HG03064 (cell line): Measurements from ENCODE around the gene PRCC.
A peak's percentile ranks its signal among the peaks of the same experiment; 100 is the strongest.
"Not testable (repeated sequence)": the region's sequence is repeated elsewhere in the genome, so short reads cannot be mapped to it uniquely, and the experiment has no call there.

ENCODE experiments used
- ATAC-seq: cut with Tn5 transposase; IDR thresholded peaks from one replicate; pipeline ENCODE4 v1.9.1; 2021; ENCODE audit warnings: low read depth; ENCODE audit not compliant: unreplicated experiment

The PRCC gene

DNA sequence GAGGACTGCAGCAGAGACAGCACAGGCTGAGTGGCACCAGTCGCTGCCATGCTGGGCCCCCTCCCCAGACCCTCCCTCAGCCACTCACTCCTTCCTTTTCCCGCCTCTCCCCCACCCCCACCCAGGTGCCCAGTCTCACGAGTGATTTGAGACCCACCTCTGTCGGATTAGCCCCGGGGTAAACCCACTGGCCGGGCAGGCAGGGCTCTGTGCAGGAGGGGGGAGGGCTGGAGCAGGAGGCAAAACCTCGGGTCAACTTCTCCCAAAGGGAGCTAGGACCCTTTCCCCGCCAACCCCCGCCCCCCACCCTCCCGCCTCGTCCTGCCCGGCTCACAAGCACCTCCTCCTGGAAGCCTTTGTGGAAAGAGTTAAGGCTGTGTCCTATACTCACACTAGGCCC, 23.0 kb upstream of the PRCC start:
- ATAC-seq: no peak

DNA sequence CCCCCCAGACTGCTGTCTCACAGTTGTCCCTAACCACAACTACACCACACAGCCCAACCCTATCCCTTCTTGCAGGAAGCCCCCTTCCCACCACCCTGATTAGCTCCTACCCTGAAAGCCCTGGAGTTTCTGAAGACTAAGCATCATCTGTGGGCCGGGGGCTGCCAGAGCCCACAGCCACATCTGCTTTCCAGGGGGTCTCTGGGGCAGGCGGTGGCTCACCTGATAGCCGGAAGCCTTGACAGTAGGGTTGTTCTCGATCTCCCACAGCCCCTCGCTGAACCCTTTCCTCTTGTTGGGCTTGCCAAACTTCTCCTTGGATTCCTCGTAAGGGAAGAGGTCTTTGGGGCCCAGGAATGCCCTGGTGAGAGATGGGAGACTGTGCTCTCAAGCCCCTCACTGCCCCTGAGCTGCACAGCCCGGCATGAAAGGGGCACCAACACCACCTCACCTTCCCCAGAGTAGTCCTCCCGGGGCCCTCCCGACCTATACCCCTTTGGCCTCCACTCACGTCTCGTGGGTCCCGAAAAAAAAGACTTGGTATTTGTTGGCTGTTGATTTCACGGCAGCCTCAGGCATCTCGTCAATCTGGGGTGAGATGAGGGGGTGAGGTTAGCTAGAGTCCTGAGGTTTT, 22.4 kb upstream of the PRCC start:
- ATAC-seq: no peak

DNA sequence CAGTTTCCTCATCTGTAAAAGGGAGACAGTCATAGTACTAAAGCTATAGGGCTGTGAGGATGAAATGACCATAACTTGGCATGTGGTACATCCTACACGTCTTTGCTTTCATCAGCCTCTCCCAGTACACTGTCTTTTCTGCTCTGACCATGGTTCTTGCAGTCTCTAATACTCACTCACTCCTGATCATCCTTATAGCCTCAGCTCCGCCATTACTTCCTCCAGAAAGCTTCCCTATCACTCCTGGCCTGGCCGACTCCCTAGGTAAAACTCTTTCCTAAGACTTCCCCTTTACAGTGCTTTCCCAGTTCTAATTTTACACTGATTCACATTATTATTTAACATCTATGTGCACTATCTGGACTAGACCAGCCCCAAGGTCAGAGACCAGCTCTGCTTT, 21.5 kb upstream of the PRCC start:
- ATAC-seq: no peak

DNA sequence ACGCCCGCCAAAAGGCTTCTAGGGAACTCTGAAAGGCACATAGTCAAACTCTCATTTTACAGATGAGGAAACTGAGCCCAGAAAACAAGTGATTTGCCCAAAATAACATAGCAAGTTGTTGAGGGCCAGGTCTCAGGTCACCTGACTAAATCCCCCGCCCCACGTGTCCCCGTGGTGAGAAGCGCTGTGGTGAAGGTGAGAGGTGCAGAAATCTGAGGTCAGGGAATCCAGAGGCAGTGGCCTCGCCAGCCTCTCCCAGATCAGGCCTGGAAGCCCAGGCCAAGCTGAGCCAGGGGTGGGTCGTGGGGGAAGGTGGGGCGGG, 21.0 kb upstream of the PRCC start:
- no peak for ATAC-seq

DNA sequence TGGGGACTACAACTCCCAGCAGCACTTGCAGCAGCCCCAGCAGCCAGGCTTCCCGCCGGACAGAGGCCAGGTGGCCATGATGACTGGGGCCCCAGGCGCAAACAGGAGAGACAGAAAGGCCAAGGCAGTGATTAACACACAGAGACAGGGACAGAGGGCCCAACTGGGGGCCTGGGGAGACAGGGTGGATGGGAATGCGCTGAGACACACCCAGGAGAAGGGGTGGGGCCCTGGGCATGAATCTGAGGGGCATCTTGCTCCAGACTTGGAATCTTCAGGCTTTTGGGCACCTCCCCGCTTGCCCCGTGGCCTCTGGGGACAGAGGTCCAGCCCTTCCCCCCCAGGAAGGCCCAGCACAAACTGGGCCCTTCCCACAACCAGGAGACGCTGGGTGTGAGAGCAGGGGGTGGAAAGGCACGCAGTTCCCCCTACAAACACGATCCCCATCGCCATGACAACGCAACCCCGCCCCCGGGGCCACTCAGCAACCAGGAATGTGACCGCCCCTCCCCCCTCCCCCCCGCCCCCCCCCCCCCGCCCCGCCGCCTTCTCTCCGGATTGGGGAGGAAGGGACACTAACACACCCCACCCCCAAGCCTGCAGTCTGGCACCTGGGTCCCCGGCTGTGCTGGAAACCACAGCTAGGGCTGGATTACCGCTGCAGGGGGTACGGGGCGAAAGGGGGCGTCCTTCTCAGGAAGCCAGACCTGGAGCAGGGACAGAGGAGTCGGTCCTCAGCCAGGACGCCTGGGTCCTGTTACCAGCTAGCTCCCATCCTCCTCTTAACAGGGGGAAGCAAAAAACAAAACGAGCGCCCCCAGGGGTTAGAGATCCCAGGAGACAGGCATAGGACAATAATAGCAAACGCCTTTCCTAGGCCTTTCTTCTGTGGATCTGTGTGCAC, 20.4 kb upstream of the PRCC start:
- no peak for ATAC-seq

DNA sequence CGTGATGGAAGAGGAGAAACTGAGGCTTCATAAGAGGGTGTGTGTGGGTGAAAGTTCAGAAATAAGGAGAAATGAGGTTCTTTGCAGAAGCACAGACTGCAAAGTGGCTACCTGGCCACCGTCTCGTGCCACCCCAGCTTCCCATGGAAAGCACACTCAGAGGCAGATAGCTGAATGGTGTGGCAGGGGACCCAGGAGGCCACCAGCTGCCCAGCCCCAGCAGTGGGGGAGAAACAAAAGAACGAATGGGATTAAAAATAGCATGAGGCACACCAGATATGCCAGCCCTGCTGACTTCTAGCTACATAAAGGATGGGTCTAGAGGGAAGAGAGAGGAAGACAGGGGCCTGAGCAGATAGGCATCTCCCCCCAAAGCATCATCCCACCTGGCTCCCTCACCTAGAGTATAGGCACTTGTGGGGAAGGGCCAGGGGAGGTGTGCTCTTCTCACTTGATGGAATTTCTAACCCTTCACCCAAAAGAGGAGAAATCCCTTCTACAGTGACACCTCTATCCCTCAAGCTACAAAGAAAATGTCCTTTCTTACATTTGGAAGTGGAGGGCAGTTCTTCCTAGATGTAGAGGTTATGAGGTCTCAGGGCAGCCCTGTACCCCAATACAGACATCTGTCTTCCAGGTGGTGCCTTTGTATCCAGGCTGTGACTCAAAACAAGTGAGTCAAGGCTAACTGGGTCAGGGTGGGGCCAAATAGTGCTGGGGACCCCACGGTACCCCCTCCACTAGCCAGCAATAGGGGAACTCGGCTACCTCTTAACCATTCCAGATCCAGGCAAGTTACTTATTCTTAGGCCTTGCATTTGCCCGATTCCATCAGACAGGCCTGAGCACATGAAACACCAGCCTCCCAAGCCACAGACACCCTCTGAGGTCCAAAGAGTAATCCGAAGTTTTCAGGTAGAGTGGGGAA, 19.3 kb upstream of the PRCC start:
- ATAC-seq: no peak

DNA sequence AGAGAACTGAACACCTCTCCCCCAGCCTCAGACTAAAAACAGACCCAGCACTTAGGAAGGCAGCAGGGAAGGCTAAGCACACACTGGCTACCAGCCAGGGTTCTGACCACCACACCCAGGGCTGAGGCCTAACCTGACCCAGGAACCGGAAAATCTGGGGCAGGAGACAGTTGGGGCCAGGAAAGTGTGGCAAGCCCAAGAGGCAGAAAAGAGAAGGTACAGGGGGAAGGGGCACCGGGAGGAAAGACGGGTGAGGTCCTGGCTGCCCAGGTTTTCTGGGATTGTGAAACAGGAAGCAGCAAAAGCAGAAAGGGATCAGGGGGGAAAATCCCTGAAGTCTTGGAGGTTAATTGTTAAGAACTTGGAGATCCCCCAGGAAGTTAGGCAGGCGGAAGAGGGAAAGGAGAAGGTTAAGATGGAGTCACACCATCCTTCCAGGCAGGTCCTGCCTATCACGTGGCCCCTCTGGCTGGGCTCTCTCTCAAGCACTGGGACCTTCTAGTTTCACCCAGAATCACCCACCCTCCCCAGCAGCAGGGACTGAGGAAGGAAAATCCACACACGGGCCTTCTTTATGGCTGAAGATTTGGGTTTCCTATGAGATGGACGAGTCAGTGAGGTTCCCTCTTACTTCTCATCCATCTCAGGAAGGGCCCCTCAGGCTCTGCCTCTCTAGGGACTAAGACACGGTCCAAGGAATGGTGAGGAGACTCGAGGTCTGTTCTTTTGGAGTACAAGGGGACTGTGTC, 18.5 kb upstream of the PRCC start:
- no peak for ATAC-seq

DNA sequence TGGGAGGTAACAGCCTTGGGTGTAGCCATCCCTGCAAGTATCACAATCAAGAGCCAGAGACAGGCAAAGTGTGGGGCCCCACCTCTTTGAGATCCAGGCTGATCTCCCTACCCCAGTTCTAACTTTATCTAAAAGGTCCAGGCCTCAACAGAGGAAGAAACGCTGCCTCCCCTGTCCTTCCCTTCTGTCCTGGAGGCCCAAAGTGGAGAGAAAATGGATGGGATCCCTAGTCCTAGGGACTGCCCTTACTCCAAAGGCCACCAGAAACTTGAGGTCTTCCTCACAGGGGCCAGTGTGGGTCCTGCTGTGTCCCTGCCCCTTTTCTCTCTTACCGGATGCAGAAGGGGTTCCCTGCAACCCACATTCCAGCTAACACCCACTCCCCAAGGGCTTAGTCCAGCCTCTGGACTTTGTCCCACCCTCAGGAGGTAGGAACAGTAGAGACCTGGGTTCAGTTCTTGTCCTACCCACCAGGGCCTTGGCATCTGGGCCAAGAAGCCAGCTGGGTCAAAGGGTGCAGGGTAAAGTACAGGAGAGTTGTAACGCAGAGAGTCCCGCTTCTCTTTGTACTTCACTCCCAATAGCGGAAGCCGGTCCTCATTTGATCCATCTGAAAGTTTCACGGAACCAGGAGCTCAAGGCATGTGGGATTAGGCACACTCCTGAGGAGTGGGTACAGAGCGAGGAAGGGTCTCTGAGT, 17.8 kb upstream of the PRCC start:
- no peak for ATAC-seq

DNA sequence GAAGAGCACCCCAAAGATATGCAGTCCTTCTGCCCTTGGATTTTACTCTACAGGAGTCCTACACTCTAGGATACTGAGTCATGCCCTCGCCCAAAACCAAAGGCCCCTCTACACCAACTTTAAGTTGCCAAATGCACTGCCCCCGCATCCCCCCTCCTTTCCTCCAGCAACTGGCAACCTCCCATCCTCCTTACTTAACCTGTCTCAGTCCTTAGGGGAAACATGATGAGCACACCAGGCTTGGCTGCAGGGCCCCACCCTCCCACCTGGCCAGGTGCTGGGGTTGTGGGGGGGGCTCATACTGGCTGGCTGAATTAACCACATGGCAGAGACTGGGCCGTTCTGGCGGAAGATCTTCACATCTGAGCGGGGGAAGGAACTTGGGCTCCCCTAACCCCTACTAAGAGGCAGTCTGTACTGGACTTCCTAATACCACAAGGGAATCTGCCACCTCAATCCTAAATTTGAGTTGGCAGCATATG, 17.1 kb upstream of the PRCC start:
- ATAC-seq: no peak

DNA sequence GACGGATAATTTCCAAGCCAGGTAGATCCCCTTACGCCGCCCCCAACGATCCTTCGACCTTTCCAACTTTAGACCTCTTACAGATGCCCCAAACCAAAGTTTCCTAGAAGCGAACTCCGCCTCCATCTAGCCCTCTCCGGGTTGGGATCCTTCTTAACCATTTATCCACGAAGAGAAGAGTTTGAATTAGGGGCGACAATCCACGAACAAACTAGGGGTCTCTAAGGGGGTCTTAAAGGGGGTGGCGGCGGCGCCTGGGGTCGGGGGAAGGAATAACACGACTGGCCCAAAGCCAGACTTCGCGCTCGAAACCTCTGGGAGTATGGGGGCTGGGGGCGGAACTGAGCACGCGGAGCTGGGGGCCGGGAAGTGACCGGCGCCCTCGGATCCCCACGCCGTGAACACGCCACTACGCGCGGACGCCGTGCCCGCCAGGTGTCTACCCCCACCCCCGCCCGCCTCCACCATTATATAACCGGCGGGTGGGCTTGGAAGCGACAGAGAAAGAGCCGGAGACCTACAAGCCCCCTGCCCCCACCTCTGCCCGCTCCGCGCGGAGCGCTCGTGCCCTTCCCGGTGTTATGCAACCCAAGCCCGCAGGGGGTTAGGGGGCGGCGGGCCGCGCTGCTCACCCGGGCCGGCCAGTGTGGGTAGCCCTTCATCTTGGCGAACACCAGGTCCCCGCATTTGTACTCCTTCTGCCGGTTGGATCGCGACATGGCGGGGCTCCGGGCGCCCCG, 16.5 kb upstream of the PRCC start:
- peak; percentile 11 for ATAC-seq

DNA sequence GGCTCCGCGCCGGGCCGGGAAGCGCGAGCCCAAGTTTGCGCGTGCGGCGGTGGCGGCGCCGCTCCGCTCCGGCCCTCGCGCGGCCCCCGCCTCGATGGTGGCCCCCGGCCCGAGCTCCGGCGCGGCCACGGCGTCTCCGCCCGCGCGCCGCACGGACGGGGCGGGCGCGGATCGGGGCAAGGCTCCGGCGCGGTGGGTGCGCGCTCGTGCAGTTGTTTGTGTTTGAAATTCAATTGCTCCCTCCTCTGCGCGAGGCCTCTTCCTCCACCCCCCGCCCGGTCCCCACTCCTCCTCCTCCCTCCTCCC, 15.9 kb upstream of the PRCC start, which contains the start of gene HDGF:
HDGF (minus strand) TSS at position 225 of the 306 bp plus-strand sequence. CDS start 246 bp downstream, outside the sequence.
- ATAC-seq: peak; percentile 1

DNA sequence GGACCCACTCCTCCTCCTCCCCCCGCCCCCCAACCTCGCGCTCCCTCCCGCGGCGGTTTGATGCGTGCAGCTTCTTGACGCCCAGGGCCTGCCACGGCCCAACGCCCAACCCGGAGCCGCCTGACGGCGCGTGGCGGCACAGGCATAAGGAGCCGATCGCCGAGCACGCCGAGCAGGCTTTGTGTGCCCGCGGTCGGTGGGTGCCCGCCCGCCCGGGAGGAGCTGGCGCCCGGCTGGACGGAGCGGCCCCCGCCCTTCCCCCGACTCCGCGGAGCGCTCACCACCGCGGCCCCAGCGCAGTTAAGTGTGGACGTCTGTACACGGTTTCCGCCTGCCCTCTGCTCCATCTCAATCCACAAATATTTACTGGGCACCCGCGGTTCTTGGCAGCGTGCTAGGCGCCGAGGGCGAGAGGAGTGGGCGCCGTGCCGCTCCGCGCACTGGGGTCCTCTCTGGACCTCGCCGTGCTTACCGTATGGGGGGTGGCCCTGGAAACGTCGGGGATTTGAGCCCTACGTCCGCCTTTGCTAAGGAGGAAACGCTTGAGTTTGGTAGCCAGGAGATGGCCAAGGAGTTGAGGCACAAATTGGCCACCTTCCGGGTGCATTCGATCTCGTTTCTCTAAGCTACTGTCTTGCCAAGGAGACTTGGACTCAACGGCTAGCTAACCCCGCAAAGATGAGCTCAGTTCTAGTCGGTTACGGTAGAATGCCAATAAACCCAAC, 15.4 kb upstream of the PRCC start:
- peak; percentile 51 for ATAC-seq

DNA sequence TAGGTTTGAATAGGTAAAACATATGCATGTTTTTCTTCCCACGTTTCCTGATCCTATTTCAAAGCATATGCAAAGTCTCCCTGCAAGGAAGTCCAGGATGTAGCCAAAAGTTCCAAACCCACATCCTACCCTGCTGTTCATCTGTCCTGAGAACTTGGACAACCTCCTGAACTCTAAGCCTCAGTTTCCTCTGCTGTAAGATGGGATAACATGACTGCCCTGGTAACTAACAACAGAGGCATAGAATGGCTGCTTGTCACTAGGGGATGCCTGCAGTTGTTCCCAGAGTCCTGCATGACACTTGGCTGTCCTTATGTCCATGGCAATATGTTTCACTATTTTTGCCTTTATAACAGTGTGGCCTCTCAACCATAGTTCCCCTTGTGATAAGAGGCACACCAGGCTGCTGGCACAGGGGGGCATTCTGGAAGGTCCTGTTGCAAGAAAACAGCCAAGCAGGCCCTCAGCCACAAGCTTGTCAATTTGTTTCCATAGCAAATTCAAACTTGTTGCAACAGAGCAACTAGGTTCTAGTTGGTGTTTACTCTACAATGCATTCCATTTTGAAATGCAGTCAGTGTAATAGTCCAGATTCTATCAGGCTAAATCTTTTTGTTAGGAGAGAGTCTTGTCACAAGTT, 14.4 kb upstream of the PRCC start:
- ATAC-seq: no peak

DNA sequence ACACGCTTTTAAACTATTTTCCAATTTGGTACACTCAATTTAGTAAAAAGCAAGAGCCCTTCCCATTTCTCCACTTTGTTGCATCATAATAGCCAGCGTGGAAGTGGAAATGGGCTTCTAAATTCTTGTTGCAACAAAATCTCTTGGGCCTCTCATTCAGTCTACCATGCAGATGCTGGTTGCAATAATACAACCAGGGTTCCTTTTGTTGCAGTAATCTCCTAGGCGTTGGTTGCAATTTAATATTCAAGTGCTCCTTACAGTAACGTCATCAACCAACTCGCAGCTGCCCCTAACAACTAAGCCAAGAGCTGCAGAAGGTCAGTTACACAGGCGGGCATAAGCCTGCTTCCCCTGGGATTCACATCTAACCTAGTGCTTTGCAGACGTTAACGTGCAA, 13.1 kb upstream of the PRCC start:
- ATAC-seq: no peak

DNA sequence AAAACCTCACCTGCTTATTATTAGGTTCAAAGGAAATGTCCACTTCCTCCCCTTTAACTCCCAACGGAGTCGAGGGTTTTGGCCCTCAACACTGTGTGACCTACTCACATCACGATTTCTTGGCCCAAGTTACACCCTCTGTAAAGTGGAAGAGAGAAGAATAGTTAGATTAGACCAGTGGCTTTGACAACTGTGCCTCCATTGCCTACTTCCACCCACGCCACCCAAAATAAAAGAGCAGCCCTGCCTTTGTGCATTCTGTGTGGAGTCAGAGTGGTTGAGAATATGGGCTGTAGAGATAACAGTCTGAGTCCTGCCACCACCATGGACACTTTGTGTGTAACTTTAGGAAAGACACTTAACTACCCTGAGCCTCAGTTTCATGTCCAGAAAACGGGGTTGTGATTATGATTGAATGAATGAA, 11.8 kb upstream of the PRCC start:
- ATAC-seq: no peak

DNA sequence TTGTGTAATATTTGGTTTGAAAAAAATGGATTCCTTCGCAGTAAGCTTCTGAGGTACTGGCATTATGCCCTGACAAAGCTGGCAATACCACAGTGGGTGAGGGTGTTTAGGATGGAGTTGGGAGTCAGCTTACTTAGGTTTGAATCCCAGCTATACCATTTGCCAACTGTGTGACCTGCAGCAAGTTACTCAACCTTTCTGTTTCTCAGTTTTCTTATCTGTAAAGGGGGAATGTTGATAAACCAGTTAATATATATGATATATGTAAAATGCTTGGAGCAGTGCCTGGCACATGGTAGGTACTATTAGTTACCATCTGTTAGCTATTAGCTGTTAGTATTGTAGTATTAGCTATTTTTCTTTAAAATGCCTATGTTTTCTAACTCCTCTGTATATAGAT, 11.0 kb upstream of the PRCC start:
- ATAC-seq: no peak

DNA sequence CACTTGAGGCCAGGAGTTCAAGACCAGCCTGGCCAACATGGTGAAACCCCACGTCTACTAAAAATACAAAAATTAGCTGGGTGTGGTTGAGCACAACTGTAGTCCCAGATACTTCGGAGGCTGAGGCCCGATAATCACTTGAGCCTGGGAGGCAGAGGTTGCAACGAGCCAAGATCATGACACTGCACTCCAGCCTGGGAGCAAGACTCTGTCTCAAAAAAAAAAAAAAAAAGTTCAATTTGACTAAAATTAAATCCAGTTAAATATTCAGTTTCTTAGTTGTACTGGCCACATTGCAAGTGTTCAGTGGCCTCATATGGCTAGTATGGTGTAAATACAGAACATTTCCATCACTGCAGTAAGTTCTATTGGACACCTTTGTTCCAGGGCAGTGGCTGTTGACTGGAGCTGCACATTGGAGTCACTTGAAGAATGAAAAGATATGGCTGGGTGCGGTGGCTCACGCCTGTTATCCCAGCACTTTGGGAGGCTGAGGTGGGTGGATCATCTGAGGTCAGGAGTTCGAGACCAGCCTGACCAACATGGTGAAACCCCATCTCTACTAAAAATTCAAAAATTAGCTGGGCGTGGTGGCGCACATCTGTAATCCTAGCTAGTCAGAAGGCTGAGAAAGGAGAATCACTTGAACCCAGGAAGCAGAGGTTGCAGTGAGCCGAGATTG, 9.6 kb upstream of the PRCC start:
- ATAC-seq: not testable (repeated sequence)
